SK-N-SH (cell line): ENCODE data around the gene GRM8. TPM values are rescaled to one million over a fixed set of nuclear protein-coding genes. Genes with fewer than 3 reads are reported as not detected.

Experiments
- CTCF ChIA-PET: fragments of 300-600, 350-600 bp; formaldehyde crosslinking; extraction: SDS; loops from one replicate; lab custom pipeline; 2021; lab: Yijun Ruan, JAX
- POLR2A ChIA-PET: fragments of 350-600 bp; sonication (Branson Sonifier 250); formaldehyde crosslinking; extraction: SDS; loops from one replicate; lab custom pipeline; 2020; ENCODE audit warnings: antibody characterized with exemption, inconsistent platforms; lab: Yijun Ruan, JAX
- DNase-seq: peaks from one replicate; pipeline ENCODE4 v3.0.0; 2012
- H2AFZ ChIP-seq: fragments of 200-600 bp; sonication (generic); 2 replicates; pipeline ENCODE4 v1.8.1; 2016; ENCODE audit warnings: antibody characterized with exemption, mild to moderate bottlenecking, low read depth
- H3F3A ChIP-seq: fragments of 200-600 bp; sonication (generic); replicated peaks from 2 replicates; pipeline ENCODE3; 2016; ENCODE audit warnings: antibody characterized with exemption, mild to moderate bottlenecking; ENCODE audit not compliant: insufficient read depth
- H3K27ac ChIP-seq, 2 experiments: fragments of 200-500 bp in 1 of 2; fragments of 200-600 bp in 1 of 2; sonication (Bioruptor generic) in 1 of 2; sonication (generic), shearing (Covaris generic) in 1 of 2; 2 replicates each; pipeline versions ENCODE4 v1.5.1 to v1.6.1; 2014 to 2016; ENCODE audit warnings: low read depth in 2 of 2, inconsistent platforms in 1 of 2, low read length in 1 of 2, mild to moderate bottlenecking in 1 of 2, mixed read lengths in 1 of 2
- H3K27me3 ChIP-seq: fragments of 200-600 bp; sonication (generic), shearing (Covaris generic); 2 replicates; pipeline ENCODE4 v1.6.1; 2016; ENCODE audit warnings: mixed run types; ENCODE audit not compliant: insufficient read depth
- H3K36me3 ChIP-seq, 2 experiments: fragments of 200-500 bp in 1 of 2; fragments of 200-600 bp in 1 of 2; sonication (Bioruptor generic) in 1 of 2; sonication (generic) in 1 of 2; replicated peaks in 1 of 2; 2 replicates each; pipeline versions ENCODE3 to v1.5.1; 2014 to 2016; ENCODE audit warnings: low read length in 1 of 2, mild to moderate bottlenecking in 1 of 2; ENCODE audit not compliant: insufficient read depth in 2 of 2, control insufficient read depth in 1 of 2
- H3K4me1 ChIP-seq, 2 experiments: fragments of 200-500 bp in 1 of 2; fragments of 200-600 bp in 1 of 2; sonication (Bioruptor generic) in 1 of 2; sonication (generic), shearing (Covaris generic) in 1 of 2; 2 replicates each; pipeline versions ENCODE4 v1.5.1 to v1.6.1; 2014 to 2016; ENCODE audit warnings: low read depth in 1 of 2, low read length in 1 of 2, mixed run types in 1 of 2; ENCODE audit not compliant: insufficient read depth in 2 of 2, control insufficient read depth in 1 of 2
- H3K4me2 ChIP-seq: fragments of 200-600 bp; sonication (generic), shearing (Covaris generic); 2 replicates; pipeline ENCODE4 v1.6.1; 2017; ENCODE audit warnings: mixed run types
- H3K4me3 ChIP-seq, 2 experiments: fragments of 200-500 bp in 1 of 2; fragments of 200-600 bp in 1 of 2; sonication (Bioruptor generic) in 1 of 2; sonication (generic), shearing (Covaris generic) in 1 of 2; 2 replicates each; pipeline versions ENCODE4 v1.5.1 to v1.8.1; 2014 to 2016; ENCODE audit warnings: low read depth in 2 of 2, inconsistent platforms in 1 of 2, low read length in 1 of 2, mild to moderate bottlenecking in 1 of 2, mixed read lengths in 1 of 2, moderate library complexity in 1 of 2
- H3K79me2 ChIP-seq: fragments of 200-600 bp; sonication (generic); 2 replicates; pipeline ENCODE4 v1.8.1; 2017; ENCODE audit warnings: mild to moderate bottlenecking; ENCODE audit not compliant: insufficient read depth
- H3K9ac ChIP-seq: fragments of 200-600 bp; sonication (generic); 2 replicates; pipeline ENCODE4 v1.6.1; 2017; ENCODE audit warnings: mixed run types
- H3K9me2 ChIP-seq: fragments of 200-600 bp; sonication (generic); 2 replicates; pipeline ENCODE4 v1.6.1; 2017; ENCODE audit warnings: mixed run types
- H3K9me3 ChIP-seq: fragments of 200-600 bp; sonication (generic); 2 replicates; pipeline ENCODE4 v1.6.1; 2017; ENCODE audit warnings: mixed run types, mild to moderate bottlenecking, moderate library complexity
- H4K20me1 ChIP-seq: fragments of 200-600 bp; sonication (generic); 2 replicates; pipeline ENCODE4 v1.6.1; 2017; ENCODE audit warnings: mild to moderate bottlenecking, mixed run types; ENCODE audit not compliant: insufficient read depth
- FOSL2 ChIP-seq: IDR thresholded peaks from 2 replicates; pipeline ENCODE4 v1.4.0; 2012; ENCODE audit warnings: low read depth, mild to moderate bottlenecking, moderate library complexity, borderline replicate concordance
- FOXM1 ChIP-seq: IDR thresholded peaks from 2 replicates; pipeline ENCODE4 v1.4.0; 2012; ENCODE audit warnings: low read depth, mild to moderate bottlenecking
- JUND ChIP-seq: IDR thresholded peaks from 2 replicates; pipeline ENCODE4 v1.4.0; 2012
- MEF2A ChIP-seq: IDR thresholded peaks from 2 replicates; pipeline ENCODE4 v1.4.0; 2012; ENCODE audit warnings: low read depth, borderline replicate concordance
- MXI1 ChIP-seq: IDR thresholded peaks from 2 replicates; pipeline ENCODE4 v1.6.1; 2012; ENCODE audit warnings: mild to moderate bottlenecking, low read depth, low read length, improper control_type of control experiment
- NFIC ChIP-seq: IDR thresholded peaks from 2 replicates; pipeline ENCODE4 v1.4.0; 2012; ENCODE audit warnings: borderline replicate concordance
- PBX3 ChIP-seq: IDR thresholded peaks from 2 replicates; pipeline ENCODE4; 2012
- POLR2AphosphoS5 ChIP-seq: IDR thresholded peaks from 2 replicates; pipeline ENCODE4 v1.6.1; 2012; ENCODE audit warnings: low read depth, low read length
- RCOR1 ChIP-seq: fragments of 150-350 bp; IDR thresholded peaks from 2 replicates; pipeline ENCODE4 v1.6.1; 2017; ENCODE audit warnings: antibody characterized with exemption, low read length
- TCF12 ChIP-seq: IDR thresholded peaks from 2 replicates; pipeline ENCODE4 v1.4.0; 2012
- TEAD4 ChIP-seq: IDR thresholded peaks from 2 replicates; pipeline ENCODE4 v1.4.0; 2012; ENCODE audit warnings: mild to moderate bottlenecking, borderline replicate concordance; ENCODE audit not compliant: insufficient read depth
- USF2 ChIP-seq: fragments of 150-350 bp; IDR thresholded peaks from 2 replicates; pipeline ENCODE4 v1.6.1; 2017; ENCODE audit warnings: antibody characterized with exemption, low read length, low read depth, borderline replicate concordance
- WGBS: methylation state at CpG from one replicate; pipeline ENCODE4 v1.1.6; 2017; ENCODE audit warnings: low lambda C conversion rate; 5-methylcytosine and 5-hydroxymethylcytosine counted together
- polyA plus RNA-seq, 3 experiments: library from polyadenylated mRNA; depleted of rRNA; stranded (reverse); fragments of >200 nt; gene quantifications; 2 replicates each; pipeline ENCODE4 v1.2.3, GENCODE V29; 2012
- TF ChIP-seq, protein P1 (sequence below): IDR thresholded peaks from 2 replicates; pipeline ENCODE4 v1.4.0; 2012; ENCODE audit warnings: low read depth, borderline replicate concordance
- TF ChIP-seq, protein P2 (sequence below): IDR thresholded peaks from 2 replicates; pipeline ENCODE4 v1.6.1; 2012; ENCODE audit warnings: mild to moderate bottlenecking, low read depth, low read length, moderate library complexity
- TF ChIP-seq, protein P3 (sequence below): IDR thresholded peaks from 2 replicates; pipeline ENCODE4 v1.4.0; 2012; ENCODE audit warnings: low read depth
- TF ChIP-seq, protein P4 (sequence below): fragments of 200-600 bp; sonication (generic); IDR thresholded peaks from 2 replicates; pipeline ENCODE4 v1.6.1; 2017; ENCODE audit warnings: antibody characterized with exemption, mild to moderate bottlenecking, moderate library complexity

GRM8 gene
- polyA plus RNA-seq, 1 of the 3 experiments (the other 2 are of a cell fraction), result 0.10 TPM

GRCh38 chr7:126570845-126571244 is 681.9 kb downstream of the GRM8 start (continued):
- TF ChIP-seq, protein P1, sequence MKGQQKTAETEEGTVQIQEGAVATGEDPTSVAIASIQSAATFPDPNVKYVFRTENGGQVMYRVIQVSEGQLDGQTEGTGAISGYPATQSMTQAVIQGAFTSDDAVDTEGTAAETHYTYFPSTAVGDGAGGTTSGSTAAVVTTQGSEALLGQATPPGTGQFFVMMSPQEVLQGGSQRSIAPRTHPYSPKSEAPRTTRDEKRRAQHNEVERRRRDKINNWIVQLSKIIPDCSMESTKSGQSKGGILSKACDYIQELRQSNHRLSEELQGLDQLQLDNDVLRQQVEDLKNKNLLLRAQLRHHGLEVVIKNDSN, result no peak
- TF ChIP-seq, all 33 proteins: peak for 0

DNA sequence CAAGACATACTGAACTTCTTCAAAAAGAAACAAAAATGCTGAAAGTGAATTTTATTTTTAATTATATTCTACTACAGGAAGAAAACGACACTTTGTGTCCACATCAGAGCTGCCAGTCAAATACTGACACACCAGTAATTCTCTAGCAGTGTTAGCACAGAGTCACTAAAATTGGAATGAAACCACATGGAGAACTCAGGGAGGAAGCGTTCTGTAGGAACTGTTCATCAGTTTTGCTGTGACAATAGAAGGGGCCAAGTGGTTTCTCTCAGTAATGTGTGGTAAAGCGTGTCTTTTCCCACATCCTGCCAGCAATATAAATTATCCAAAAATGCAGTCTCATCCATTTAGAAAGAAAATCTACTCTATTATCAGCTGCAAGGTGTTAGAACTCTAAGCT is 683.3 kb downstream of the GRM8 start:
- peaks cover 8% of the 10 kb centered on the region for H3F3A ChIP-seq
- no peak overlapping the region for H3K4me3 ChIP-seq
- no peaks in the 10 kb centered on the region for H3K9me2 ChIP-seq
- no peak overlapping the region for H3K4me2 ChIP-seq
- H2AFZ ChIP-seq, result no peak overlapping the region
- H3K27me3 ChIP-seq, result no peaks in the 10 kb centered on the region
- no peak overlapping the region for H3K9ac ChIP-seq
- CTCF ChIA-PET, result interaction anchor here (1.2 kb wide), 1 partner anchor 38 kb away, joined by 3 read pairs; no protein-coding TSS in a partner anchor
- TF ChIP-seq USF2, result no peak
- TF ChIP-seq, protein P2, sequence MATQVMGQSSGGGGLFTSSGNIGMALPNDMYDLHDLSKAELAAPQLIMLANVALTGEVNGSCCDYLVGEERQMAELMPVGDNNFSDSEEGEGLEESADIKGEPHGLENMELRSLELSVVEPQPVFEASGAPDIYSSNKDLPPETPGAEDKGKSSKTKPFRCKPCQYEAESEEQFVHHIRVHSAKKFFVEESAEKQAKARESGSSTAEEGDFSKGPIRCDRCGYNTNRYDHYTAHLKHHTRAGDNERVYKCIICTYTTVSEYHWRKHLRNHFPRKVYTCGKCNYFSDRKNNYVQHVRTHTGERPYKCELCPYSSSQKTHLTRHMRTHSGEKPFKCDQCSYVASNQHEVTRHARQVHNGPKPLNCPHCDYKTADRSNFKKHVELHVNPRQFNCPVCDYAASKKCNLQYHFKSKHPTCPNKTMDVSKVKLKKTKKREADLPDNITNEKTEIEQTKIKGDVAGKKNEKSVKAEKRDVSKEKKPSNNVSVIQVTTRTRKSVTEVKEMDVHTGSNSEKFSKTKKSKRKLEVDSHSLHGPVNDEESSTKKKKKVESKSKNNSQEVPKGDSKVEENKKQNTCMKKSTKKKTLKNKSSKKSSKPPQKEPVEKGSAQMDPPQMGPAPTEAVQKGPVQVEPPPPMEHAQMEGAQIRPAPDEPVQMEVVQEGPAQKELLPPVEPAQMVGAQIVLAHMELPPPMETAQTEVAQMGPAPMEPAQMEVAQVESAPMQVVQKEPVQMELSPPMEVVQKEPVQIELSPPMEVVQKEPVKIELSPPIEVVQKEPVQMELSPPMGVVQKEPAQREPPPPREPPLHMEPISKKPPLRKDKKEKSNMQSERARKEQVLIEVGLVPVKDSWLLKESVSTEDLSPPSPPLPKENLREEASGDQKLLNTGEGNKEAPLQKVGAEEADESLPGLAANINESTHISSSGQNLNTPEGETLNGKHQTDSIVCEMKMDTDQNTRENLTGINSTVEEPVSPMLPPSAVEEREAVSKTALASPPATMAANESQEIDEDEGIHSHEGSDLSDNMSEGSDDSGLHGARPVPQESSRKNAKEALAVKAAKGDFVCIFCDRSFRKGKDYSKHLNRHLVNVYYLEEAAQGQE, result no peak
- no peak for TF ChIP-seq TCF12
- TF ChIP-seq MXI1, result no peak
- TF ChIP-seq JUND, result no peak
- TF ChIP-seq, protein P3, sequence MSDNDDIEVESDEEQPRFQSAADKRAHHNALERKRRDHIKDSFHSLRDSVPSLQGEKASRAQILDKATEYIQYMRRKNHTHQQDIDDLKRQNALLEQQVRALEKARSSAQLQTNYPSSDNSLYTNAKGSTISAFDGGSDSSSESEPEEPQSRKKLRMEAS, result no peak
- TF ChIP-seq, protein P4, sequence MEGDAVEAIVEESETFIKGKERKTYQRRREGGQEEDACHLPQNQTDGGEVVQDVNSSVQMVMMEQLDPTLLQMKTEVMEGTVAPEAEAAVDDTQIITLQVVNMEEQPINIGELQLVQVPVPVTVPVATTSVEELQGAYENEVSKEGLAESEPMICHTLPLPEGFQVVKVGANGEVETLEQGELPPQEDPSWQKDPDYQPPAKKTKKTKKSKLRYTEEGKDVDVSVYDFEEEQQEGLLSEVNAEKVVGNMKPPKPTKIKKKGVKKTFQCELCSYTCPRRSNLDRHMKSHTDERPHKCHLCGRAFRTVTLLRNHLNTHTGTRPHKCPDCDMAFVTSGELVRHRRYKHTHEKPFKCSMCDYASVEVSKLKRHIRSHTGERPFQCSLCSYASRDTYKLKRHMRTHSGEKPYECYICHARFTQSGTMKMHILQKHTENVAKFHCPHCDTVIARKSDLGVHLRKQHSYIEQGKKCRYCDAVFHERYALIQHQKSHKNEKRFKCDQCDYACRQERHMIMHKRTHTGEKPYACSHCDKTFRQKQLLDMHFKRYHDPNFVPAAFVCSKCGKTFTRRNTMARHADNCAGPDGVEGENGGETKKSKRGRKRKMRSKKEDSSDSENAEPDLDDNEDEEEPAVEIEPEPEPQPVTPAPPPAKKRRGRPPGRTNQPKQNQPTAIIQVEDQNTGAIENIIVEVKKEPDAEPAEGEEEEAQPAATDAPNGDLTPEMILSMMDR, result no peak
- TF ChIP-seq POLR2AphosphoS5, result no peak
- TF ChIP-seq TEAD4, result no peak
- no peak for TF ChIP-seq FOSL2
- TF ChIP-seq NFIC, result no peak
- no peak for TF ChIP-seq PBX3
- no peak for TF ChIP-seq FOXM1
- no peak for TF ChIP-seq MEF2A
- TF ChIP-seq RCOR1, result no peak
- 0 out of 4 replicates have a peak, but pooled peaks cover 0 to under 1% of the 10 kb centered on the region in 2 experiments for H3K4me1 ChIP-seq
- POLR2A ChIA-PET, result no interaction called here
- peaks cover 7% of the 10 kb centered on the region; the same call in 1 of the 2 replicates for H3K9me3 ChIP-seq
- no peak for DNase-seq
- WGBS, result 41% methylated on average over 3 of the region's 3 CpGs
- no peak overlapping the region for H3K27ac ChIP-seq
- no peaks in the 10 kb centered on the region for H3K36me3 ChIP-seq
- H4K20me1 ChIP-seq, result no peaks in the 10 kb centered on the region
- H3K79me2 ChIP-seq, result no peaks in the 10 kb centered on the region
